Tibial artery (tissue), 4 donors: ENCODE data around the gene PTPRH.

ENCODE experiments used
- DNase-seq, 2 donors: peaks; one replicate each; pipeline ENCODE4 v3.0.0-alpha.2; 2019
- H3K27ac ChIP-seq, 2 donors: fragments of 200-600 bp; sonication (generic) in 1 of 2; 1 replicate in 1 of 2; 2 replicates in 1 of 2; pipeline ENCODE4 v1.5.1; 2018 to 2019; ENCODE audit warnings: mild to moderate bottlenecking in 1 of 2
- H3K27me3 ChIP-seq, 2 donors: fragments of 200-600 bp; sonication (generic) in 1 of 2; one replicate each; pipeline versions ENCODE4 v1.5.1 to v1.6.0; 2016 to 2019
- H3K36me3 ChIP-seq, 3 donors: fragments of 200-600 bp; sonication (generic) in 2 of 3; one replicate each; pipeline ENCODE4 v1.5.1; 2016 to 2019; ENCODE audit warnings: mild to moderate bottlenecking in 2 of 3
- H3K4me1 ChIP-seq, 4 donors: fragments of 200-600 bp; sonication (generic) in 2 of 4; 1 replicate in 3 of 4; 2 replicates in 1 of 4; pipeline ENCODE4 v1.5.1; 2016 to 2019
- H3K4me3 ChIP-seq, 2 donors: fragments of 200-600 bp; sonication (generic) in 1 of 2; 1 replicate in 1 of 2; 2 replicates in 1 of 2; pipeline ENCODE4 v1.5.1; 2018 to 2019; ENCODE audit warnings: mild to moderate bottlenecking in 2 of 2
- H3K9me3 ChIP-seq, 3 donors: fragments of 200-600 bp; sonication (generic) in 1 of 3; one replicate each; pipeline ENCODE4 v1.5.1; 2016 to 2019
- CTCF ChIP-seq, 2 experiments: fragments of 200-600 bp in 1 of 2; fragments of 450-650 bp in 1 of 2; IDR thresholded peaks; one replicate each; pipeline ENCODE4 v1.5.1; 2017 to 2019; ENCODE audit warnings: antibody characterized with exemption in 2 of 2, mild to moderate bottlenecking in 1 of 2, moderate library complexity in 1 of 2
- intact Hi-C: fragments of 100-400 bp; cut with DNase I; formaldehyde crosslinking; loops from one replicate; pipeline ENCODE4 v1.15.0; 2023; ENCODE audit warnings: low total_unique reads

The PTPRH gene

GRCh38 chr19:55241935-55242464 is 32.7 kb upstream of the PTPRH start:
- intact Hi-C loops, result no loop called here
- peaks cover 86 to 100% (median 94%) of the 10 kb centered on the region in 3 donors for H3K36me3 ChIP-seq
- H3K4me1 ChIP-seq, result no peaks in the 10 kb centered on the region
- TF ChIP-seq CTCF (IDR thresholded peaks at IDR 0.05), result no peak
- H3K27me3 ChIP-seq, result no peaks in the 10 kb centered on the region
- no peaks in the 10 kb centered on the region for H3K9me3 ChIP-seq
- H3K4me3 ChIP-seq, result no peak overlapping the region
- DNase-seq, result no peak
- H3K27ac ChIP-seq, result no peak overlapping the region

- no peak for TF ChIP-seq CTCF (IDR thresholded peaks at IDR 0.05)
- no peaks in the 10 kb centered on the region for H3K27me3 ChIP-seq
- H3K36me3 ChIP-seq, result peaks cover 88 to 100% (median 94%) of the 10 kb centered on the region in 3 donors
Measured at GRCh38 chr19:55241143-55241934, 32.0 kb upstream of the PTPRH start.

GRCh38 chr19:55240713-55241020 is 31.4 kb upstream of the PTPRH start:
- Histone ChIP-seq H3K4me1 (no peaks in the 10 kb centered on the region), H3K36me3 (peaks cover 88 to 100% (median 94%) of the 10 kb centered on the region in 3 donors), H3K27ac (no peak overlapping the region), H3K4me3 (no peak overlapping the region), H3K9me3 (no peaks in the 10 kb centered on the region), H3K27me3 (no peaks in the 10 kb centered on the region)
- intact Hi-C loops, result no loop called here
- TF ChIP-seq CTCF (IDR thresholded peaks at IDR 0.05), result no peak
- no peak for DNase-seq

More at GRCh38 chr19:55241143-55241934, 32.0 kb upstream of the PTPRH start:
- no peak overlapping the region for H3K27ac ChIP-seq
- no peak for DNase-seq
- intact Hi-C loops, result no loop called here
- H3K4me1 ChIP-seq, result no peaks in the 10 kb centered on the region
- H3K4me3 ChIP-seq, result no peak overlapping the region
- no peaks in the 10 kb centered on the region for H3K9me3 ChIP-seq

GRCh38 chr19:55239004-55239403 is 29.7 kb upstream of the PTPRH start:
- DNase-seq, result no peak
- H3K36me3 ChIP-seq, result peaks cover 79 to 100% (median 86%) of the 10 kb centered on the region in 3 donors
- H3K4me1 ChIP-seq, result no peaks in the 10 kb centered on the region
- no peak overlapping the region for H3K27ac ChIP-seq
- no peak overlapping the region for H3K4me3 ChIP-seq
- no peak for TF ChIP-seq CTCF (IDR thresholded peaks at IDR 0.05)
- intact Hi-C loops, result no loop called here
- no peaks in the 10 kb centered on the region for H3K9me3 ChIP-seq
- no peaks in the 10 kb centered on the region for H3K27me3 ChIP-seq

GRCh38 chr19:55238030-55238429 is 28.7 kb upstream of the PTPRH start:
- Histone ChIP-seq H3K9me3 (no peaks in the 10 kb centered on the region), H3K27me3 (no peaks in the 10 kb centered on the region), H3K27ac (no peak overlapping the region), H3K4me3 (no peak overlapping the region), H3K36me3 (peaks cover 80 to 98% (median 84%) of the 10 kb centered on the region in 3 donors), H3K4me1 (no peaks in the 10 kb centered on the region)
- intact Hi-C loops, result no loop called here
- no peak for DNase-seq
- no peak for TF ChIP-seq CTCF (IDR thresholded peaks at IDR 0.05)
